ENCODE measurements around the gene C9orf78. TPM values are rescaled to one million over a fixed set of nuclear protein-coding genes. Genes with fewer than 3 reads are reported as not detected.
A peak's percentile ranks its signal among the peaks of the same experiment; 100 is the strongest.

Gene C9orf78
- total RNA-seq, 1 experiment from 2014 or later: 59.7 TPM

- Histone ChIP-seq H2AFZ (ENCODE audit: low read length) (no peak overlapping the region), H4K20me1 (ENCODE audit: insufficient read depth, low read depth, low read length) (no peaks in the 10 kb centered on the region), H3K27ac (ENCODE audit: low read length) (no peak overlapping the region), H3K4me1 (ENCODE audit: low read length) (no peaks in the 10 kb centered on the region), H3K27me3 (ENCODE audit: low read length) (no peaks in the 10 kb centered on the region), H3K4me3 (ENCODE audit: low read length) (no peak overlapping the region), H3K9me3 (ENCODE audit: low read length) (no peaks in the 10 kb centered on the region), H3K4me2 (ENCODE audit: low read depth, low read length, poor library complexity, severe bottlenecking) (no peak overlapping the region), H3K36me3 (ENCODE audit: insufficient read depth, low read length) (peaks cover 5% of the 10 kb centered on the region; the same call in 1 of the 2 replicates), H3K79me2 (ENCODE audit: low read length) (no peaks in the 10 kb centered on the region), H3K9me2 (replicated peaks; ENCODE audit: insufficient read depth, low read length) (no peaks in the 10 kb centered on the region), H3K9ac (ENCODE audit: low read length) (no peak overlapping the region)
- no peak for DNase-seq
Observed at GRCh38 chr9:129853614-129854013, 18.5 kb upstream of the C9orf78 start.

- H3K27me3 ChIP-seq (ENCODE audit: low read length): no peaks in the 10 kb centered on the region
- H2AFZ ChIP-seq (ENCODE audit: low read length): no peak overlapping the region
- H3K27ac ChIP-seq (ENCODE audit: low read length): no peak overlapping the region
- no peaks in the 10 kb centered on the region for H3K4me1 ChIP-seq (ENCODE audit: low read length)
- no peak for DNase-seq
- no peaks in the 10 kb centered on the region for H3K79me2 ChIP-seq (ENCODE audit: low read length)
- no peaks in the 10 kb centered on the region for H3K9me2 ChIP-seq (replicated peaks; ENCODE audit: insufficient read depth, low read length)
- H3K4me3 ChIP-seq (ENCODE audit: low read length): no peak overlapping the region
- H4K20me1 ChIP-seq (ENCODE audit: insufficient read depth, low read depth, low read length): no peaks in the 10 kb centered on the region
- 0 out of 2 replicates have a peak, but pooled peaks cover 5% of the 10 kb centered on the region for H3K36me3 ChIP-seq (ENCODE audit: insufficient read depth, low read length)
- H3K9me3 ChIP-seq (ENCODE audit: low read length): no peaks in the 10 kb centered on the region
- H3K9ac ChIP-seq (ENCODE audit: low read length): no peak overlapping the region
- no peak overlapping the region for H3K4me2 ChIP-seq (ENCODE audit: low read depth, low read length, poor library complexity, severe bottlenecking)
Observed at GRCh38 chr9:129852579-129852978, 17.5 kb upstream of the C9orf78 start.

- Histone ChIP-seq H3K4me3 (ENCODE audit: low read length) (no peak overlapping the region), H2AFZ (ENCODE audit: low read length) (no peak overlapping the region), H3K79me2 (ENCODE audit: low read length) (peaks cover 3% of the 10 kb centered on the region; the same call in 1 of the 2 replicates), H4K20me1 (ENCODE audit: insufficient read depth, low read depth, low read length) (no peaks in the 10 kb centered on the region), H3K9ac (ENCODE audit: low read length) (no peak overlapping the region), H3K27ac (ENCODE audit: low read length) (no peak overlapping the region), H3K9me3 (ENCODE audit: low read length) (no peaks in the 10 kb centered on the region), H3K9me2 (replicated peaks; ENCODE audit: insufficient read depth, low read length) (no peaks in the 10 kb centered on the region), H3K4me2 (ENCODE audit: low read depth, low read length, poor library complexity, severe bottlenecking) (no peak overlapping the region), H3K36me3 (ENCODE audit: insufficient read depth, low read length) (0 out of 2 replicates have a peak, but pooled peaks cover 5% of the 10 kb centered on the region), H3K27me3 (ENCODE audit: low read length) (no peaks in the 10 kb centered on the region), H3K4me1 (ENCODE audit: low read length) (no peaks in the 10 kb centered on the region)
- no peak for DNase-seq
Observed at GRCh38 chr9:129851821-129852220, 16.7 kb upstream of the C9orf78 start.

- H3K36me3 ChIP-seq (ENCODE audit: insufficient read depth, low read length): 0 out of 2 replicates have a peak, but pooled peaks cover 5% of the 10 kb centered on the region
Observed at GRCh38 chr9:129850821-129851550, 15.9 kb upstream of the C9orf78 start.

GRCh38 chr9:129849901-129850300 is 14.8 kb upstream of the C9orf78 start:
- Histone ChIP-seq H3K9me3 (ENCODE audit: low read length) (no peaks in the 10 kb centered on the region), H3K4me1 (ENCODE audit: low read length) (no peaks in the 10 kb centered on the region), H3K27ac (ENCODE audit: low read length) (no peak overlapping the region), H3K9me2 (replicated peaks; ENCODE audit: insufficient read depth, low read length) (no peaks in the 10 kb centered on the region), H3K27me3 (ENCODE audit: low read length) (no peaks in the 10 kb centered on the region), H4K20me1 (ENCODE audit: insufficient read depth, low read depth, low read length) (no peaks in the 10 kb centered on the region), H3K4me3 (ENCODE audit: low read length) (no peak overlapping the region), H3K4me2 (ENCODE audit: low read depth, low read length, poor library complexity, severe bottlenecking) (no peak overlapping the region), H3K36me3 (ENCODE audit: insufficient read depth, low read length) (0 out of 2 replicates have a peak, but pooled peaks cover 5% of the 10 kb centered on the region), H3K9ac (ENCODE audit: low read length) (no peak overlapping the region), H2AFZ (ENCODE audit: low read length) (no peak overlapping the region), H3K79me2 (ENCODE audit: low read length) (peaks cover 6% of the 10 kb centered on the region; the same call in 1 of the 2 replicates)
- DNase-seq: no peak

More at GRCh38 chr9:129850821-129851550, 15.9 kb upstream of the C9orf78 start:
- no peak overlapping the region for H3K4me2 ChIP-seq (ENCODE audit: low read depth, low read length, poor library complexity, severe bottlenecking)
- no peaks in the 10 kb centered on the region for H3K4me1 ChIP-seq (ENCODE audit: low read length)
- H3K9me2 ChIP-seq (replicated peaks; ENCODE audit: insufficient read depth, low read length): no peaks in the 10 kb centered on the region
- H3K4me3 ChIP-seq (ENCODE audit: low read length): no peak overlapping the region
- H3K79me2 ChIP-seq (ENCODE audit: low read length): peaks cover 3% of the 10 kb centered on the region; the same call in 1 of the 2 replicates
- no peak for DNase-seq
- no peaks in the 10 kb centered on the region for H3K9me3 ChIP-seq (ENCODE audit: low read length)
- H2AFZ ChIP-seq (ENCODE audit: low read length): no peak overlapping the region
- no peak overlapping the region for H3K27ac ChIP-seq (ENCODE audit: low read length)
- H3K27me3 ChIP-seq (ENCODE audit: low read length): no peaks in the 10 kb centered on the region
- no peaks in the 10 kb centered on the region for H4K20me1 ChIP-seq (ENCODE audit: insufficient read depth, low read depth, low read length)
- no peak overlapping the region for H3K9ac ChIP-seq (ENCODE audit: low read length)

- H3K9me3 ChIP-seq (ENCODE audit: low read length): no peaks in the 10 kb centered on the region
- no peaks in the 10 kb centered on the region for H3K9me2 ChIP-seq (replicated peaks; ENCODE audit: insufficient read depth, low read length)
- peaks cover 7% of the 10 kb centered on the region; the same call in 1 of the 2 replicates for H3K79me2 ChIP-seq (ENCODE audit: low read length)
- no peak overlapping the region for H3K4me3 ChIP-seq (ENCODE audit: low read length)
- no peak for DNase-seq
- no peak overlapping the region for H3K27ac ChIP-seq (ENCODE audit: low read length)
- no peaks in the 10 kb centered on the region for H4K20me1 ChIP-seq (ENCODE audit: insufficient read depth, low read depth, low read length)
- H3K4me2 ChIP-seq (ENCODE audit: low read depth, low read length, poor library complexity, severe bottlenecking): no peak overlapping the region
- no peak overlapping the region for H2AFZ ChIP-seq (ENCODE audit: low read length)
- H3K4me1 ChIP-seq (ENCODE audit: low read length): peaks cover 5% of the 10 kb centered on the region
- no peak overlapping the region for H3K9ac ChIP-seq (ENCODE audit: low read length)
- H3K27me3 ChIP-seq (ENCODE audit: low read length): no peaks in the 10 kb centered on the region
- H3K36me3 ChIP-seq (ENCODE audit: insufficient read depth, low read length): 0 out of 2 replicates have a peak, but pooled peaks cover 5% of the 10 kb centered on the region
Observed at GRCh38 chr9:129848712-129849441, 13.8 kb upstream of the C9orf78 start.

- Histone ChIP-seq H3K4me1 (ENCODE audit: low read length) (peaks cover 8% of the 10 kb centered on the region), H2AFZ (ENCODE audit: low read length) (no peak overlapping the region)
Observed at GRCh38 chr9:129845373-129845772, 10.3 kb upstream of the C9orf78 start.

GRCh38 chr9:129841071-129841470 is 6.0 kb upstream of the C9orf78 start:
- DNase-seq: no peak
- no peaks in the 10 kb centered on the region for H3K36me3 ChIP-seq (ENCODE audit: insufficient read depth, low read length)
- peaks cover 40% of the 10 kb centered on the region for H3K4me1 ChIP-seq (ENCODE audit: low read length)
- no peak overlapping the region for H3K4me2 ChIP-seq (ENCODE audit: low read depth, low read length, poor library complexity, severe bottlenecking)
- H2AFZ ChIP-seq (ENCODE audit: low read length): no peak overlapping the region
- peaks cover 63% of the 10 kb centered on the region for H3K79me2 ChIP-seq (ENCODE audit: low read length)
- H3K9me3 ChIP-seq (ENCODE audit: low read length): no peaks in the 10 kb centered on the region
- no peak overlapping the region for H3K4me3 ChIP-seq (ENCODE audit: low read length)
- H3K9me2 ChIP-seq (replicated peaks; ENCODE audit: insufficient read depth, low read length): no peaks in the 10 kb centered on the region
- H3K27me3 ChIP-seq (ENCODE audit: low read length): no peaks in the 10 kb centered on the region
- H4K20me1 ChIP-seq (ENCODE audit: insufficient read depth, low read depth, low read length): no peaks in the 10 kb centered on the region
- H3K9ac ChIP-seq (ENCODE audit: low read length): no peak overlapping the region
- H3K27ac ChIP-seq (ENCODE audit: low read length): no peak overlapping the region

More at GRCh38 chr9:129845373-129845772, 10.3 kb upstream of the C9orf78 start:
- H3K9me3 ChIP-seq (ENCODE audit: low read length): no peaks in the 10 kb centered on the region
- H3K79me2 ChIP-seq (ENCODE audit: low read length): peaks cover 27% of the 10 kb centered on the region
- H3K4me3 ChIP-seq (ENCODE audit: low read length): no peak overlapping the region
- no peaks in the 10 kb centered on the region for H3K9me2 ChIP-seq (replicated peaks; ENCODE audit: insufficient read depth, low read length)
- no peaks in the 10 kb centered on the region for H3K36me3 ChIP-seq (ENCODE audit: insufficient read depth, low read length)
- no peak for DNase-seq
- H3K27ac ChIP-seq (ENCODE audit: low read length): 0 out of 2 replicates have a peak overlapping the region, but pooled peaks have one; percentile 2
- no peaks in the 10 kb centered on the region for H3K27me3 ChIP-seq (ENCODE audit: low read length)
- H3K9ac ChIP-seq (ENCODE audit: low read length): no peak overlapping the region
- H3K4me2 ChIP-seq (ENCODE audit: low read depth, low read length, poor library complexity, severe bottlenecking): no peak overlapping the region
- no peaks in the 10 kb centered on the region for H4K20me1 ChIP-seq (ENCODE audit: insufficient read depth, low read depth, low read length)
